ENCODE measurements around the gene CHCHD3. TPM values are rescaled to one million over a fixed set of nuclear protein-coding genes. Genes with fewer than 3 reads are reported as not detected.

CHCHD3 gene
- total RNA-seq, 2 donors from 2014 or later: 29.8 to 33.0 TPM

- Mint-ChIP-seq H3K27ac (no peak overlapping the region), H3K4me3 (no peak overlapping the region), H3K36me3 (ENCODE audit: low read depth) (peaks cover 3% of the 10 kb centered on the region), H3K4me1 (peaks cover 21% of the 10 kb centered on the region), H3K27me3 (no peaks in the 10 kb centered on the region)
- ATAC-seq (no peak), DNase-seq (no peak)
- no peaks in the 10 kb centered on the region for H3K9me3 ChIP-seq (ENCODE audit: control insufficient read depth, low read length, poor library complexity, severe bottlenecking)
These were observed 200.6 kb downstream of the CHCHD3 start for GRCh38 chr7:132881317-132881716.

- Mint-ChIP-seq H3K27me3 (no peaks in the 10 kb centered on the region), H3K36me3 (ENCODE audit: low read depth) (peaks cover 3% of the 10 kb centered on the region), H3K4me3 (no peak overlapping the region), H3K4me1 (peaks cover 21% of the 10 kb centered on the region), H3K27ac (no peak overlapping the region)
- ATAC-seq (no peak), DNase-seq (no peak)
- H3K9me3 ChIP-seq (ENCODE audit: control insufficient read depth, low read length, poor library complexity, severe bottlenecking): no peaks in the 10 kb centered on the region
These were observed 202.3 kb downstream of the CHCHD3 start for GRCh38 chr7:132879579-132879978.

GRCh38 chr7:132878204-132878919 lies 203.5 kb downstream of the CHCHD3 start:
- Mint-ChIP-seq H3K27me3 (no peaks in the 10 kb centered on the region), H3K36me3 (ENCODE audit: low read depth) (no peaks in the 10 kb centered on the region), H3K4me1 (peaks cover 11% of the 10 kb centered on the region), H3K27ac (no peak overlapping the region), H3K4me3 (no peak overlapping the region)
- H3K9me3 ChIP-seq (ENCODE audit: control insufficient read depth, low read length, poor library complexity, severe bottlenecking): no peaks in the 10 kb centered on the region
- ATAC-seq (no peak), DNase-seq (no peak)

- DNase-seq: no peak
- no peaks in the 10 kb centered on the region for H3K9me3 ChIP-seq (ENCODE audit: control insufficient read depth, low read length, poor library complexity, severe bottlenecking)
- H3K4me1 Mint-ChIP-seq: peaks cover 4% of the 10 kb centered on the region
- H3K36me3 Mint-ChIP-seq (ENCODE audit: low read depth): no peaks in the 10 kb centered on the region
- H3K27ac Mint-ChIP-seq: no peak overlapping the region
- no peak overlapping the region for H3K4me3 Mint-ChIP-seq
- H3K27me3 Mint-ChIP-seq: no peaks in the 10 kb centered on the region
- ATAC-seq: no peak
These were observed 204.3 kb downstream of the CHCHD3 start for GRCh38 chr7:132877573-132877972.

GRCh38 chr7:132876576-132876975 lies 205.3 kb downstream of the CHCHD3 start:
- DNase-seq: no peak
- ATAC-seq: no peak
- H3K27me3 Mint-ChIP-seq: no peaks in the 10 kb centered on the region
- H3K36me3 Mint-ChIP-seq (ENCODE audit: low read depth): no peaks in the 10 kb centered on the region
- H3K4me3 Mint-ChIP-seq: no peak overlapping the region
- no peaks in the 10 kb centered on the region for H3K9me3 ChIP-seq (ENCODE audit: control insufficient read depth, low read length, poor library complexity, severe bottlenecking)
- H3K4me1 Mint-ChIP-seq: peaks cover 4% of the 10 kb centered on the region
- H3K27ac Mint-ChIP-seq: no peak overlapping the region

DNA sequence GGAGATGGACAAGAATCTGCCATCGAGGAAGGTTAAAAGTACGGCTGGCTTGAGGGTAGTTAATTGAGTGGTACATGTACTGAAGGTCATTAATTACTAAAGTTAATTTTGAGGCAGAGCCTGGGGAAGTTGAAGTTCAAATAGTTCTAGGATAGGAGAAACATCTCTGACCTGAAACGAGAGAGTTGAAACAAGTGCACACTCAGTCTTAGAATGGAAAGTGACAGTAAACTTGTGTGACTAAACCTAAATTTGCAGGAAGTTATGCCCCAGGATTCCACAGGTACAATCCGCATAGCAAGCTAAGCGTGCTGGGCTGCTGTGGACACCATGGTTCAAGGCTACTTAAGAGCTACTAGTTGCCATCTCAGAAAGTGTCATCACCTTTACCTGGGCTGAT lies 209.9 kb downstream of the CHCHD3 start:
- H3K27me3 Mint-ChIP-seq: no peaks in the 10 kb centered on the region
- H3K4me3 Mint-ChIP-seq: no peak overlapping the region
- DNase-seq: no peak
- no peaks in the 10 kb centered on the region for H3K36me3 Mint-ChIP-seq (ENCODE audit: low read depth)
- no peaks in the 10 kb centered on the region for H3K9me3 ChIP-seq (ENCODE audit: control insufficient read depth, low read length, poor library complexity, severe bottlenecking)
- ATAC-seq: no peak
- peaks cover 5% of the 10 kb centered on the region for H3K4me1 Mint-ChIP-seq
- no peak overlapping the region for H3K27ac Mint-ChIP-seq

GRCh38 chr7:132871419-132871818 lies 210.5 kb downstream of the CHCHD3 start:
- no peak overlapping the region for H3K4me3 Mint-ChIP-seq
- peaks cover 5% of the 10 kb centered on the region for H3K4me1 Mint-ChIP-seq
- no peaks in the 10 kb centered on the region for H3K9me3 ChIP-seq (ENCODE audit: control insufficient read depth, low read length, poor library complexity, severe bottlenecking)
- no peak for ATAC-seq
- no peak overlapping the region for H3K27ac Mint-ChIP-seq
- H3K36me3 Mint-ChIP-seq (ENCODE audit: low read depth): no peaks in the 10 kb centered on the region
- no peak for DNase-seq
- no peaks in the 10 kb centered on the region for H3K27me3 Mint-ChIP-seq

DNA sequence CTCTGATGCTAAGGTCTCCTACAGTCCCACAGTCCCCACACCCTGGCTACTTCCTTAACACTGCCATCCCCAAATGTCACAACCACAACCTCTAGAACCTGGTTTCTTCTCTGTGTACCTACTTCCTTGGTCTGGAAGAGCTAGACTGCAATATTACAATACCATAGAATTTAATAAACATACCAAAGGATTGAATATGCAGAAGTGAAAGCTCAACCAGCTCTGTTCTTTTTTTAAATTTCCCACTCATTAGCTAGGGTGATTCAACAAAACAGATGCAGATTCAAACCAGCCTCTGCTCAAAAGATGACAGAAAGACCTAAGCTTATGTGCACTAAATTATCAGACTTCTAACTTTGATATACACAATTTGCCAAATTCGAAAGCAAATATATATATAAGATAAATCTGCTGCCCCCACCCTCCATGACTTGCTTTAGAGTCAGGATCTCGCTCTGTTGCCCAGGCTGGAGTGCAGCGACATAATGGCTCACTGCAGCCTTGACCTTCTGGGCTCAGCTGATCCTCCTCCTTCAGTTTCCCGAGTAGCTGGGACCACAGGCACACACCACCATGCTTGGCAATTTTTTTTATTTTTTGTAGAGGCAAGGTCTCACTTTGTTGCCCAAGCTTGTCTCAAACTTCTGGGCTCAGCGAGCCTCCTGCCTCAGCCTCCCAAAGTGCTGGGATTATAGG lies 212.6 kb downstream of the CHCHD3 start:
- H3K27me3 Mint-ChIP-seq: no peaks in the 10 kb centered on the region
- DNase-seq: no peak
- H3K4me1 Mint-ChIP-seq: peaks cover 5% of the 10 kb centered on the region
- no peak overlapping the region for H3K27ac Mint-ChIP-seq
- H3K36me3 Mint-ChIP-seq (ENCODE audit: low read depth): no peaks in the 10 kb centered on the region
- H3K4me3 Mint-ChIP-seq: no peak overlapping the region
- no peak for ATAC-seq
- H3K9me3 ChIP-seq (ENCODE audit: control insufficient read depth, low read length, poor library complexity, severe bottlenecking): no peaks in the 10 kb centered on the region

DNA sequence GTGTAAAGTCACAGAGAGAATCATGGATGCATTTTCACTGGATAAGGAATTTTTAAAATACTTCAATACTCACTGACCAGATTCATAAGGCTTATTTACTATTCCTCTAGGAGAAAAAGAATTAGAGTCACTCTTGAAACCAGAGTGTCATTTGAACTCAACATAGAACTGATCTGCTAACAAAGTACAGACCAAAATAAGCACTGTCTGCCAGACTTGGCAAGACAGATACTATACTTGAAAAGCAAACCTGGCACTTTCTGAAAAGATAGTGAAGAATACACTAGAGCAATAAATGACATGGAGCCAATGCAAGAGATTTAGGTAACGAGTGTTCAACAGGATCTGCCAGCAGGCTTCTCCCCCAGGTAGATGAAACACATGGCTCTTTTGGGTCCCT lies 215.3 kb downstream of the CHCHD3 start:
- H3K36me3 Mint-ChIP-seq (ENCODE audit: low read depth): peaks cover 2% of the 10 kb centered on the region
- DNase-seq: no peak
- no peaks in the 10 kb centered on the region for H3K9me3 ChIP-seq (ENCODE audit: control insufficient read depth, low read length, poor library complexity, severe bottlenecking)
- no peak overlapping the region for H3K4me3 Mint-ChIP-seq
- no peaks in the 10 kb centered on the region for H3K27me3 Mint-ChIP-seq
- H3K27ac Mint-ChIP-seq: no peak overlapping the region
- no peak for ATAC-seq
- H3K4me1 Mint-ChIP-seq: peaks cover 5% of the 10 kb centered on the region

DNA sequence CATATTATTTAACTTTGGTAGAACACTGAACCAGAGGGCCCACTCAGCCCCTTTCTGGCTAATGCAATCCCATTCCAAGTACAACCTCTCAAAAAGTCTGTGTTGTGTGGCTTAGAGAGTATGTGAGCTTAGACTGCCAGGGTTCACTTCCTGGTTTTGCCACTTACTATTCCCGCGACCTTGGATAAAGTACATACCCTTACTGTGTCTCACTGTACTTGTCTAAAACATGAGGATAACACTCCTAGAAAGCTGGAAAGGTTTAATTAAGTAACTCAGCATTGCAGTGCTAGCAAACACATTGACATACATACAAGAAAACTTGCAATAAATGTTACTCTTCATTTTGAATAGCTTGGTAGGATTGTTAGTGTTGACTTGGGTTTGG lies 215.8 kb downstream of the CHCHD3 start:
- Mint-ChIP-seq H3K36me3 (ENCODE audit: low read depth) (peaks cover 2% of the 10 kb centered on the region), H3K27ac (no peak overlapping the region), H3K27me3 (no peaks in the 10 kb centered on the region), H3K4me3 (no peak overlapping the region), H3K4me1 (peaks cover 7% of the 10 kb centered on the region)
- DNase-seq (no peak), ATAC-seq (no peak)
- H3K9me3 ChIP-seq (ENCODE audit: control insufficient read depth, low read length, poor library complexity, severe bottlenecking): no peaks in the 10 kb centered on the region

GRCh38 chr7:132865366-132866143 lies 216.3 kb downstream of the CHCHD3 start:
- ATAC-seq (no peak), DNase-seq (no peak)
- no peak overlapping the region for H3K27ac Mint-ChIP-seq
- no peak overlapping the region for H3K4me3 Mint-ChIP-seq
- H3K27me3 Mint-ChIP-seq: no peaks in the 10 kb centered on the region
- peaks cover 7% of the 10 kb centered on the region for H3K4me1 Mint-ChIP-seq
- no peaks in the 10 kb centered on the region for H3K9me3 ChIP-seq (ENCODE audit: control insufficient read depth, low read length, poor library complexity, severe bottlenecking)
- H3K36me3 Mint-ChIP-seq (ENCODE audit: low read depth): peaks cover 5% of the 10 kb centered on the region

DNA sequence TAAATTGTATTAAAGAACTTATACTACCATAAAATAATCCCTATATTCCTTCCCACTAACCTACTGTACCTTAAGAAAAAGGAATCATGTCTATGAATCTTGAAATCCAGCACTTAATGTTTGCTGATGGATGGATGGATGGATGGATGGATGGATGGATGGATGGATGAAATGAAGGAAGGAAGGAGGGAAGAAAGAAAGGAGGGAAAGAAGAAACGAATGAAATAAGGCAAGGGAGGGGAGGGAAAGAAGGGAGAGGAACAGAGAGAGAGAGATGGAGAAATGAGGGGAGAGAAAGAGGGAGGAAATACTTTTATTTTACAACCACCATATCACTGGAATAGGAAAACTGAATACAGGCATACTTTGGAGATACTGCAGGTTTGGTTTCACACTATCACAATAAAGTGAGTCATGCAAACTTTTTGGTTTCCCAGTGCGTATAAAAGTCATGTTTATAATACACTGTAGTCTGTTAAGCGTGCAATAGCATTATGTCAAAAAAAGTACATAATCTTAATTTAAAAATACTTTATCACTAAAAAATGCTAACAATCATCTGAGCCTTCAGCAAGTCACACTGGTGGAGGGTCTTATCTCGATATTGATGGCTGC lies 219.8 kb downstream of the CHCHD3 start:
- no peak for ATAC-seq
- peaks cover 5% of the 10 kb centered on the region for H3K4me1 Mint-ChIP-seq
- no peaks in the 10 kb centered on the region for H3K27me3 Mint-ChIP-seq
- H3K27ac Mint-ChIP-seq: no peak overlapping the region
- peaks cover 7% of the 10 kb centered on the region for H3K36me3 Mint-ChIP-seq (ENCODE audit: low read depth)
- no peak overlapping the region for H3K4me3 Mint-ChIP-seq
- DNase-seq: no peak
- no peaks in the 10 kb centered on the region for H3K9me3 ChIP-seq (ENCODE audit: control insufficient read depth, low read length, poor library complexity, severe bottlenecking)

DNA sequence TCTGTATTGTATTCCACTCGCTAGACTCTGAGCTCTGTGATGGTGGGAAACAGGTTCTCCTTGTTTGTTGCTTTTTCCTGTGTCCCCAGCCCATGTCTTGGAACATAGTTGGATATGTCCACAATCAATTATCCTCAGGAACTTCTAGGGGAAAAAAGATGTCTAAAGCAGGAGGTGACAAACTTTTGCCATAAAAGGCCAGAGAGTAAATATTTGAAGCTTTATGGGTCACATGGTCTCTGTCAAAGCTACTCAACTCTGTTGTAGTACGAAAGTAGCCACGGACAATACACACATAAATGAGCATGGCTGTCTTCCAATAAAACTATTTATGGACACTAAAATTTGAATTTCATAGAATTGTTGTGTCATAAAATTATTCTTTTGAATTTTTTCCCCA lies 220.5 kb downstream of the CHCHD3 start:
- no peaks in the 10 kb centered on the region for H3K9me3 ChIP-seq (ENCODE audit: control insufficient read depth, low read length, poor library complexity, severe bottlenecking)
- H3K27ac Mint-ChIP-seq: no peak overlapping the region
- peaks cover 5% of the 10 kb centered on the region for H3K4me1 Mint-ChIP-seq
- ATAC-seq (no peak), DNase-seq (no peak)
- peaks cover 7% of the 10 kb centered on the region for H3K36me3 Mint-ChIP-seq (ENCODE audit: low read depth)
- no peaks in the 10 kb centered on the region for H3K27me3 Mint-ChIP-seq
- no peak overlapping the region for H3K4me3 Mint-ChIP-seq
